Large intestine (tissue), 3 donors: ENCODE data around the gene SPSB1. TPM values are rescaled to one million over a fixed set of nuclear protein-coding genes. Genes with fewer than 3 reads are reported as not detected.
A peak's percentile ranks its signal among the peaks of the same experiment; 100 is the strongest.

Experiments used
- DNase-seq, 2 donors: peaks; one replicate each; pipeline versions ENCODE4 v3.0.0 to v3.0.0-alpha.2; 2013
- H3K27ac ChIP-seq: one replicate; pipeline ENCODE4 v1.5.1; 2013; ENCODE audit warnings: low read length
- H3K27me3 ChIP-seq: 2 replicates; pipeline ENCODE4 v1.6.1; 2013; ENCODE audit warnings: low read length; ENCODE audit not compliant: control insufficient read depth, insufficient read depth
- H3K36me3 ChIP-seq: 2 replicates; pipeline ENCODE4 v1.6.1; 2013; ENCODE audit warnings: low read length; ENCODE audit not compliant: control insufficient read depth, insufficient read depth
- H3K4me1 ChIP-seq: one replicate; pipeline ENCODE4 v1.6.1; 2013; ENCODE audit warnings: low read length; ENCODE audit not compliant: control insufficient read depth, insufficient read depth
- H3K4me3 ChIP-seq: one replicate; pipeline ENCODE4 v1.5.1; 2013; ENCODE audit warnings: low read length
- H3K9me3 ChIP-seq: one replicate; pipeline ENCODE4 v1.6.1; 2013; ENCODE audit warnings: mild to moderate bottlenecking, low read depth, low read length, moderate library complexity; ENCODE audit not compliant: control insufficient read depth
- WGBS: methylation state at CpG from one replicate; pipeline ENCODE4 v1.1.5; 2013; ENCODE audit warnings: low lambda C conversion rate; ENCODE audit not compliant: insufficient coverage; 5-methylcytosine and 5-hydroxymethylcytosine counted together
- polyA plus RNA-seq: library from polyadenylated mRNA; unstranded; fragments of 120-200 nt; gene quantifications from one replicate; pipeline ENCODE4 v1.2.1, GENCODE V29; 2013

SPSB1 gene
- polyA plus RNA-seq, 1 donor, result 23.7 TPM

DNA sequence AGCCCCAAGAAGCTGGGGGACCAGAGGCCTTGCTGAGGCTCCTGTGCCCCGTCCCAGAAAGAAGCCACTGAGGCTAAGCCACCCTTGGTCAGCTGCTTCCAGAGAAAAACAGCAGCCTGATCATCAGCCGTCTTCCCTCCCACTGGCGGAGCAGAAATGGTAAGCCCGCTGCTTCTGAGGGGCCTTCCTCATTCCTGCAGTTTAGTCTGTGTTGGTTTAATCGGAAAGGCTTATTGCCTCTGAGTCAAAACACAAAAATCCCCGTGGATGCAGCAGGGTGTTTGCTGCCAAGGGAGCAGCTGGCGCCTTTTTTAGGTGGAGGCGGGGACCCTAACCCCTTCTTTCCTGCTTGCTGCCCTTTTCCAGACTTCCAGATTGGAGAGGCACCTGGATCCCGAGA lies 33.9 kb downstream of the SPSB1 start:
- H3K36me3 ChIP-seq, result peaks cover 2% of the 10 kb centered on the region
- no CpG with 5 or more reads among the region's 9 CpGs for WGBS
- H3K27me3 ChIP-seq, result no peaks in the 10 kb centered on the region
- H3K4me3 ChIP-seq, result no peak overlapping the region
- no peak for DNase-seq
- peak overlapping the region; percentile 41 for H3K27ac ChIP-seq
- H3K4me1 ChIP-seq, result peaks cover 19% of the 10 kb centered on the region
- H3K9me3 ChIP-seq, result no peaks in the 10 kb centered on the region

DNA sequence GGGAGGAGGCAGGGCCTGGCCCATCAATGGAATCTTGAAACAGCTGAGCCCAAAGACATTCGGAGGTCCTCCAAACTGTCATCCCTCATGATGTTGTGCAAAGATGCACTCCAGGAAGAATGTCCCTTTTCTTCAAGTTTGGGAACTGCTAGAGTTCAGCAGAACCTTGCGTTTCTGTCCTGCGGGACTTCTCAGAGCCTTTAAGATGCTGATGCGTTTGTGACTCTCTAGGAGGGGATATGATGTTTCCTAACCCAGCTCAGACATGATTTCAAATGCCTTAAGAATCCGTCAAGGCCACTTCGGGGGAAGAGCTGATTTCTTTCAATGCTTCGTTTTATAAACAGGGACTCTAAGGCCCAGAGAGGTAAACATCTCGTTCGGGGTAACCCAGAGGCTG lies 35.5 kb downstream of the SPSB1 start:
- WGBS, result no CpG with 5 or more reads among the region's 9 CpGs
- DNase-seq, result no peak
- Histone ChIP-seq H3K4me1 (peaks cover 13% of the 10 kb centered on the region), H3K4me3 (no peak overlapping the region), H3K27me3 (no peaks in the 10 kb centered on the region), H3K36me3 (peaks cover 2% of the 10 kb centered on the region), H3K9me3 (no peaks in the 10 kb centered on the region), H3K27ac (no peak overlapping the region)

DNA sequence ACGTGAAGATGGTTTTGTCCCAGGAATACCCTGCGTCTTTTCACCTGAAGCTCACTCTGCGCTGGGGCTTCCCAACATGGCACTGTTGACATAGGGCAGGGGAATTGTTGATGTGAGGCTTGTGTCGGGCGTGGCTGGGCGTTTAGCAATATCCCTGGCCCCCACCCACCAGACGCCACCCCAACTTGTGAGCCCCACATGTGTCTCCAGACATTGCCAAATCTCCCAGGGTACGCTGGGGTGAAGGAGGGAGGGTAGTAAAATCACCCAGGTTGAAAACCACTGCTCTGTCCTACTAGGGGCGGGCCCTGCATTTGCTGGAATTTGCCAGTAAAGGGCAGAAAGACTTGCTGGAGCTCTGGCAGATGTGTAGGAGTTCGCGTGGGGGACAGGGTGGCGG lies 36.0 kb downstream of the SPSB1 start:
- DNase-seq, result no peak
- Histone ChIP-seq H3K36me3 (peaks cover 2% of the 10 kb centered on the region), H3K27ac (no peak overlapping the region), H3K4me3 (no peak overlapping the region), H3K9me3 (no peaks in the 10 kb centered on the region), H3K4me1 (peaks cover 13% of the 10 kb centered on the region), H3K27me3 (no peaks in the 10 kb centered on the region)
- WGBS, result no CpG with 5 or more reads among the region's 12 CpGs

DNA sequence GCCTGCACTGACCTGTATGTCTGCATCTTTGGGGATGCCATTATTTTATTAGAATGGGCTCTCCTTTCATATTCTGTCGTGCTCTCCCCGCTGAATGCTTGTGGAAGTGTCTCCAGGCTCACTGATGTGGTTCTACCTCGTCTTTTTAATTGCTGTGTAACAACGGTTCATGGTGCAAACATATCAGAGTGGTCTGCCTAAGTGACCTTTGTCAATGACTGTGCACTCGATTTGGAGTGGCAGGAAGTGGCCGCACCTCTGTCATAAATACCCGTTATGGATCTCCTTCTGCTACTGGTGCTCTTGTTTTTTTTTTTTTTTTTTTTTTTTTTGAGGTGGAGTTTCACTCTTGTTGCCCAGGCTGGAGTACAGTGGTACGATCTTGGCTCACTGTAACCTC lies 38.3 kb downstream of the SPSB1 start:
- peak; percentile 87 to 93 for DNase-seq
- H3K4me3 ChIP-seq, result no peak overlapping the region
- WGBS, result no CpG with 5 or more reads among the region's 8 CpGs
- H3K27ac ChIP-seq, result peak overlapping the region; percentile 21
- H3K4me1 ChIP-seq, result peaks cover 10% of the 10 kb centered on the region
- no peaks in the 10 kb centered on the region for H3K9me3 ChIP-seq
- no peaks in the 10 kb centered on the region for H3K36me3 ChIP-seq
- no peaks in the 10 kb centered on the region for H3K27me3 ChIP-seq

DNA sequence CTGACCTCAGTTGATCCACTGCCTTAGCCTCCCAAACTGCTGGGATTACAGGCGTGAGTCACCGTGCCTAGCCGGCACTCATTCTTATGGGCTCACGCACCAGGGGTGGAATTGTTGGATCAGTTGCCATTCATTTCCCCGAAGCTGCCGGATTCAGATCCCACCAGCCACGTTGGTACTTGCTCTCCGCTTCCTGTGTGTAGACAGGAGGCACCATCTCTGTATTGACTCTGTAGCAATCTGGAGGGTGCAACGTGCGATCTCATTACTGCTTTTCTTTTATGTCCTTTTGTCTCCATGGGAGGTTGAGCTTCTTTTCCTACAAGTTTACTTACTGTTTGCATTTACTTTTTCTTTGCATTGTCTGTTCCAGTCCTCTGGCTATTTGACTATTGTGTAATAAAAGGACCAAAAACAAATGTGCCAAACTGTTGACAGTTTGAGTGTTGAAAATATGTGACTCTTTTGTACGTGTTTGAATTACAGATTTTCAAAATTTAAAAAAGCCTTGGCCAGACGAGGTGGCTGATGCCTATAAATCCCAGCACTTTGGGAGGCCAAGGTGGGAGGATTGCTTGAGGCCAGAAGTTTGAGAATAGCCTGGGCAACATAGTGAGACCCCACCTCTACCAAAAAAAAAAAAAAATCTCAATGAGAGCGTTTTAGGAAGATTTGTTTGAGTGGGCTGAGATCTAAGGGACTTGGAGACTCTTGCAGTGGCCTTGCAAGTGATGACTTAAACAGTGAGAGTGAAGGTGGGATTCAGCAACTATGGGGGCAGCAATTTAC lies 39.1 kb downstream of the SPSB1 start:
- H3K4me1 ChIP-seq, result peaks cover 9% of the 10 kb centered on the region
- H3K9me3 ChIP-seq, result no peaks in the 10 kb centered on the region
- H3K27me3 ChIP-seq, result no peaks in the 10 kb centered on the region
- no peak for DNase-seq
- 67% methylated on average over 3 of the region's 13 CpGs for WGBS
- H3K36me3 ChIP-seq, result peaks cover 2% of the 10 kb centered on the region
- H3K27ac ChIP-seq, result peak overlapping the region; percentile 38
- no peak overlapping the region for H3K4me3 ChIP-seq

DNA sequence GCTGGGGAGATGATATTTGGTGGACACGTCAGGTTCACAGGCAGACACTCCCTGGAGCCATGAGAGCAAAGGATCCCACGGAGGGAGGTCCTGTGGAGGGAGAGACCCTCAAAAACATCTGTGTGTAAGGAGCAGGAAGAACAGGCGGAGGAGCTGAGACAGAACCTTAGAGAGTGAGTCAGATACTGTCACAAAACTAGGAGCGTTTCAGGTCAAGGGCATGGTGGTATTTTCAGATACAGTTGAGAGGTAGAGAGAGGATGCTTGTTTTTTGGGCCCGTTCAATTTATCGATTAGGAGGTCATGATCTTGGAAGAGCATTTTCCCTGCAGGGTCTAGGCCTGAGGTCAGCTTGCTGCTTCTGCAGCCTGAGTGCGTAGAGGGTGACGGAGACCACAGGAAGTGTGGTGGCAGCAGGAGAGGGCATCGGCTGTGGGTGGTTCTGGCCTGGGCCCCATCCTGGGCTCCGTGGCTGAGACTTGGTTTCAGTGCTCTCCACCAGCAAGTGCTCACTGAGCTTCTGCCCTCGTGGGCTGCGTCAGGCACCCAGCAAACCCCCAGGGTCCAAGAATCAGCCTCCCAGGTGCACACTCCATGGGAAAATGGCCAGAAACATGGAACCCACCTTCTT lies 39.9 kb downstream of the SPSB1 start:
- Histone ChIP-seq H3K4me3 (no peak overlapping the region), H3K27me3 (no peaks in the 10 kb centered on the region), H3K9me3 (no peaks in the 10 kb centered on the region), H3K36me3 (peaks cover 3% of the 10 kb centered on the region), H3K27ac (no peak overlapping the region), H3K4me1 (peaks cover 4% of the 10 kb centered on the region)
- DNase-seq, result no peak
- no CpG with 5 or more reads among the region's 12 CpGs for WGBS

DNA sequence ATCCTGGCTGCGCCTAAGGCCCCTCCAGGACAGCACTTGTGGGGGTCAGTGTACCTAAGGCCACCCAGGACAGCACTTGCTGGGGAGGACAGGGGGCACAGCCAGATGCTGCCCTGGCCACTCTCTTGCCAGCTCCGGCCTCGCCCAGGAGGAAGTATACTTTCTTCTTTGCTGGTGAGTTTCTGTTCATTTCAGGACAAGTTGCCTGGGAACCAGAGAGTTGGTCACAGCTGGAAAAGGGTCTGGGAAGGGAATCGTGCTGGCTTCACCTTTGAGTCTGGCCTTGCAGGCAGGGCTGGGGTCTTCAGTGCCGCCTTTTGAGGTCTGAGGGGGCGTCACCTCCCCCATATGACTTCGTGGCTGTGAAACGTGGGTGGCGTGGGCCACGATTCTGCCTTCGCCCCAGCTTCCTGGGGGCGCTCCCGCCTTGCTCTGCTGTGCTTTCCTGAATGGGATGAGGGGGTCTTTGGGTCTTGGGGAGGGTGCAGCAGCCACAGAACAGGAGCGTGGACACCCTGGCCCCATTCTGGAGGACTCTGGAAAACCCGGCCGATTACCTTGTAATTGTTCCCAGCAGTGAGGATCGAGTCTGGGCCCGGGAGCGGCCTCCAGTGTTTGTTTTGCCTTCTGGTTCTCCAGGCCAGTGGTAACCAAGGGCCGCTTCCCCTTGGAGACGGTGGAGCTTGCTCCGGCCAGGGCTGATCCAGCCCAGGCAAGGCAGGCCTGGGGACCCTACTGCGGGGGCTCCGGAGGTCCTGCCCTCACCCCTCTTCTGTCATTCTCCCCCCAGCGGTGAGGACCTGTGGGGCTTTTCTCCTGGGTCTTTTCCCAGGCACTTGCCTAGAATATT lies 45.9 kb downstream of the SPSB1 start:
- Histone ChIP-seq H3K36me3 (peaks cover 6% of the 10 kb centered on the region), H3K9me3 (no peaks in the 10 kb centered on the region), H3K27ac (no peak overlapping the region), H3K4me3 (no peak overlapping the region), H3K27me3 (no peaks in the 10 kb centered on the region), H3K4me1 (peaks cover 17% of the 10 kb centered on the region)
- peak in 1 of 2 donors; percentile 50 for DNase-seq
- no CpG with 5 or more reads among the region's 25 CpGs for WGBS

DNA sequence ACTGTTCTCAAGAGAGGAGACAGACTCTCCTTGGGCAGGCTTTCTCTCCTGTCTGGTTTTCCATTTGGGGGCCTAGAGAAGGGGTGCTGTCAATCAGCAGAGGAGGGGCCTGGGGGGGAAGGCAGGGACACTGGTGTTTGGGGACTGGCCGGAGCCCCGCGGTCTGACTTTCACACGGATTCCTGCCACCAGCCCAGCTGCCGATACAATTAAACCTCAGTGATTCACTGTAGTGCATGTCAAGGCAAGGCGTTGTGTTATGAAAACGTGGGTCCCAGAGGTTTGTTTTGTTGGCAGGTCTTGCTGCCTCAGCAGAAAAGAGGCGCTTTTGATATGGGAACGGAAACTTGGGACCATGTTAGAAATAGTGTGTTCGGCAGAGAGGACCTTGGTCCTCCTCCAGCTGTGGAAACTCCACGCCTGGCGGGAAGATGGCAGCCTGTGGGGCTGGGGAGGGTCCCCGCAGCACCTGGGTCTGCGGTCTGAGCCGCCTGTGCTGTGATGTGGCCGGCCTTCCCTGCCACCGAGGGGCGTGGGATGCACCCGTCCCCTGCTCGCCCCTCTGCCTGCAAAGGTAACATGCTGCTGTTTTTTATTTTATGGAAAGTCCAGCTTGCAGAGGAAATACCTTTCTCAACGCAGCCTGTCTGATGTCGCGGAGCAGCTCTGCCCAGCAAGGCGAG lies 47.6 kb downstream of the SPSB1 start:
- H3K36me3 ChIP-seq, result peaks cover 6% of the 10 kb centered on the region
- H3K4me1 ChIP-seq, result peaks cover 17% of the 10 kb centered on the region
- no peaks in the 10 kb centered on the region for H3K27me3 ChIP-seq
- no CpG with 5 or more reads among the region's 24 CpGs for WGBS
- no peak overlapping the region for H3K4me3 ChIP-seq
- DNase-seq, result no peak
- no peaks in the 10 kb centered on the region for H3K9me3 ChIP-seq
- H3K27ac ChIP-seq, result no peak overlapping the region

DNA sequence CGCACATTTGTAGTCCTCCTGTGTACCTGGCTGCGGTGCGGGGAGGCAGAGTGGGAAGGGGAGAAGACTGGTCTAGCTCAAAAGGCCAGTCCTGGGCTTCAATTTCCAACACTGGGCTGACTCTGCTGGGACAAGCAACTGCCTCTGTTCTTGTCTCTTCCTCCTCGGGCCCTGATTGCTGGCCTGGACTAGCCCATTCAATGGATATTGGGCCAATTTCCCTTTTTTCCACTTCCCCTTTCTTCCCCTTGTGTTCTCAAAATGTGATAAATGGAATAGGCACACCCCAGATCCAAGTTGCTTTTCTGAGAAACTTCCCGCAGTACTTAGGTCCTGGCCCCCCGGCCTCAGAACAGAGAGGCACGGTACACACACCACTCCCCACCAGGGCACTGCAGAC lies 48.2 kb downstream of the SPSB1 start:
- no peak for DNase-seq
- H3K27ac ChIP-seq, result no peak overlapping the region
- H3K36me3 ChIP-seq, result peaks cover 6% of the 10 kb centered on the region
- no peaks in the 10 kb centered on the region for H3K27me3 ChIP-seq
- WGBS, result no CpG with 5 or more reads among the region's 7 CpGs
- no peak overlapping the region for H3K4me3 ChIP-seq
- no peaks in the 10 kb centered on the region for H3K9me3 ChIP-seq
- peaks cover 17% of the 10 kb centered on the region for H3K4me1 ChIP-seq

DNA sequence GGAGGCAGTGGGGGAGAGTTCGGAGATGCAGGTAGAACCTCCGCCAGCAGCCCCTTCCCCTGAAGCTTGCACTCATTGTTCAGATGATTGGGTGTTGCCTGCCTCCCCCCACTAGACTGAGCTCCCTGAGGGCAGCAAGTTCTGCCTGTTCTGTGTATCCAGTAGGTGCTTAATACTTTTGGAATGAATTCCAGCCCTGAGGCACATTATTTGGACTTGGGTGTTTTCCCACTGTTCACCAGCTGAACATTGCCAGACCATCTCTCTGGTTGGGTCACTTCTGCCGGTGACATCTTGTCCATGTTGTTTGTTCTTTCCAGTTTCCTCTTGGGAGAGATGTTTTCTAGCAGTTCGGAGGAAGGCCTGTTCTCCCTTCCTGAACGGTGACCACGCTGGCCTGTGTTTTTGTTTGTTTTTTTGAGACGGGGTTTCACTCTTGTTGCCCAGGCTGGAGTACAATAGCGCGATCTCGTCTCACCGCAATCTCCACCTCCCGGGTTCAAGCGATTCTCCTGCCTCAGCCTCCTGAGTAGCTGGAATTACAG lies 48.7 kb downstream of the SPSB1 start:
- H3K27ac ChIP-seq, result no peak overlapping the region
- H3K27me3 ChIP-seq, result no peaks in the 10 kb centered on the region
- 85% methylated on average over 2 of the region's 13 CpGs for WGBS
- no peak for DNase-seq
- H3K4me1 ChIP-seq, result peaks cover 17% of the 10 kb centered on the region
- no peak overlapping the region for H3K4me3 ChIP-seq
- H3K36me3 ChIP-seq, result peaks cover 6% of the 10 kb centered on the region
- H3K9me3 ChIP-seq, result no peaks in the 10 kb centered on the region
